ENCODE results near the gene TBC1D14.
A peak's percentile ranks its signal among the peaks of the same experiment; 100 is the strongest.
"Not testable (repeated sequence)": the region's sequence is repeated elsewhere in the genome, so short reads cannot be mapped to it uniquely, and the experiment has no call there.

The TBC1D14 gene

DNA sequence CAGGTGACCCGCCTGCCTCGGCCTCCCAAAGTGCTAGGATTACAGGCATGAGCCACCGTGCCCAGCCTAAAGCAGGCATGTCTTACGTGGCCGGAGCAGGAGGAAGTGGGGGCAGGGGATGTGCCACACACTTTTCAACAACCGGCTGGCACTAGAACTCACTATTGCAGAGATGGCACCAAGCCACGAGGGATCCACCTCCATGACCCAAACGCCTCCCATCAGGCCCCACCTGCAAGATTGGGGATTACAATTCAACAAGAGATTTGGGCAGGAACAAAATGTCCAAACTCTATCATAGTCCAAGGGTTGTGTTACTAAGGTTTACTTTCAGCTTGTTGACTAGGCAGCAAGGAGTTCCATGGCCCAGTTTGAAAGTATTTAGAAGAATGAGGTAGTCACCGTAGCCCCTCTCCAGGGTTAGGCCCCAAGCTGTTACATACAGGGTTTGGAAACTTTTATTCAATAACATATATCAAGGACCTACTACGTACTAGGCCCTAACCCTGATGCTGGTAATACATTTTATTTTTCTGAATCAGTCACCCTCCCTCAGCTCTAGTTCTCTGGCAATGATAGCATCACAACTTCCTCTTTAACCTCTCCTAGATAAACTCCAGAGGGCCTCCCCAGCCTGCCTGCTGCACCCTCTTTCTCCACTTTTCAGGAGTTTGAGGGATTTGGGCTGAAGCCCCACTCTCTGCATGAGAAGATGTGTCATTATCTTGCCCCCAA, 18.0 kb upstream of the TBC1D14 start:
- no peak for DNase-seq

DNA sequence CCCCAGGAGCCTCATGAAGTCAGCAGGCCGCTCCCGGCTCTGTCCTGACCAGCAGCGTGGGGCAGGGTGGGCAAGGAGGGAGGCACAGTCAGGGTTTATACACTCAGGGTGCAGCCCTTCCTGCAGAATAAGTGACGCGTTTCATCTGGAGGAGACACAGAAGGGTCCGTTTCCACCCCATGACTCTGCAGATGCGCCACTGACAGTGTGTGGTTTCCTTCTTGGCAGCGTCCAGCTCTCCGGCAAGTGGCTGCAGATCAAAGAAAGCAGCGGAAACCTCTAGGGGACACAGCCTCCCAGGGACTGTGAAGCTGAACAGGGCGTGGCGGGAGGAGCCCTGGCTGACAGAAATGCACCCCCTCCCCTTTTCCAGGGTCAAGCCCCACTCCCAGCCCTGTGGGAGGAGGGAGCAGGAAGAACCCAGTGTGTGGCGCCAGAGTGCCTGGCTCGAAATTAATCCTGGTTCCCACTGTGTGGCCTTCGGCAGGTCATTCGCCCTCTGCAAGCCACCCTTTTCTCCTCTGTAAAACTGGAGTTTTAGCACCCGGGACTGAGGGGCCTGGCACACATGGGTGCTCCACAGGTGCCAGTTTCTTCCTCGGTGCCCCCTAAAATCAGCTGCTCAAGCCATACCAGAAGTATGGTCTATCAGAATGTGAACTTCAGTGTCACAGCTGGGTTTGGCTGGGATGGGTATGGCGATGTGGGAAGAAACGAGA, 17.3 kb upstream of the TBC1D14 start:
- DNase-seq: peak; percentile 25

DNA sequence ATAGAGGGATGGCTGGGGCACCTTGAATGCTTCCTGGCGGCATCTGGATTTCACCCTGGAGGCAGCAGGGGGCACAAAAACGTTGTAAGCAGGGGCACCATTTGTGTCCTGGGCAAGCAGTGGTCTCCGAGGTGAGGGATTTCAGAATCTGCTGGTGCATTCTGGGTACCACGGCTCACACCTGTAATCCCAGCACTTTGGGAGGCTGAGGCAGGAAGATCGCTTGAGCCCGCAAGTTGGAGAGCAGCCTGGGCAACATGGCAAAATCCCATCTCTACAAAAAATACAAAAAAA, 16.8 kb upstream of the TBC1D14 start:
- no peak for DNase-seq

DNA sequence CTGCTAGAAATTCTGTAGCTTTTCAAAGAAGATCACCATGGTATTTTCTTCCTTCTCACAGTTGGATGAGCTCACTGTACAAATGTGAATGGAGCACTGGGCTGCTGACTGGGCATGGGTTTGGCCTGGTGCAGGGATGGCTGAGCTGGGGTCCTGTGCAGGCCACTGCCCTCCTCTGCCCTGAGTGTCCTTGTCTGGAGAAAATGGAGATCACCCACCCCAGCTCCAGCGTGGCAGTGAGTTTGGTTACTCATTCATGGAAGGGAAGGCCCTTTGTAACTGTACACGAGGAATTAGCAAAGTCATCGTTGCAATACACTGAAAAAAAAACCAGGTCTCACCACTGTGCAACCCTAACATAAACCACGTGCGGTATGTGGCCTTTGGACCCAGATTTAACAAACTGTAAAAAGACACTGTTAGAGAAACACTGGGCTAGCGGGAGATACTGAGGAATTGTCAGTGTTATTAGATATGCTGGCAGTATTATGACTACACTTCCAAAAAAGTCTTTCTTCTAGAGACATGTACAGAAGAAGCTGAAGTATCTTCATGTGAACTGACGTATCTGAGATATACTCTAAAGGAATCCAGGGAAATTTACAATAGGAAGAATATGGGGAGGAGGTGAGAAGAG, 16.1 kb upstream of the TBC1D14 start:
- no peak for DNase-seq

DNA sequence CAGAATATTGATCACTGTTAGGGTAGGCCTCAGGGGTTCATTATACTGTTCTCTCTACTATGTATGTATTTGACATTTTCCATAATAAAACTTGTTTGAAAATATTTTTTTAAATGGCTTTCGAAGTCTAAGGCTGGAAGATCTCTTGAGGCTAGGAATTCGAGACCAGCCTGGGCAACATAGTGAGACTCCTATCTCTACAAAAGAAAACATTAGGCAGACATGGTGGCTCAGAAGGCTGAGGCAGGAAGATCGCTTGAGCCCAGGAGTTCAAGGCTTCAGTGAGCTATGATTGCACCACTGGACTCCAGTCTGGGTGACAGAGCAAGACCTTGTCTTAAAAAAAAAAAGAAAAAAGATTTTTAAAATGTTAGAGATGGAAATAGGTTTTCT, 15.5 kb upstream of the TBC1D14 start:
- no peak for DNase-seq

DNA sequence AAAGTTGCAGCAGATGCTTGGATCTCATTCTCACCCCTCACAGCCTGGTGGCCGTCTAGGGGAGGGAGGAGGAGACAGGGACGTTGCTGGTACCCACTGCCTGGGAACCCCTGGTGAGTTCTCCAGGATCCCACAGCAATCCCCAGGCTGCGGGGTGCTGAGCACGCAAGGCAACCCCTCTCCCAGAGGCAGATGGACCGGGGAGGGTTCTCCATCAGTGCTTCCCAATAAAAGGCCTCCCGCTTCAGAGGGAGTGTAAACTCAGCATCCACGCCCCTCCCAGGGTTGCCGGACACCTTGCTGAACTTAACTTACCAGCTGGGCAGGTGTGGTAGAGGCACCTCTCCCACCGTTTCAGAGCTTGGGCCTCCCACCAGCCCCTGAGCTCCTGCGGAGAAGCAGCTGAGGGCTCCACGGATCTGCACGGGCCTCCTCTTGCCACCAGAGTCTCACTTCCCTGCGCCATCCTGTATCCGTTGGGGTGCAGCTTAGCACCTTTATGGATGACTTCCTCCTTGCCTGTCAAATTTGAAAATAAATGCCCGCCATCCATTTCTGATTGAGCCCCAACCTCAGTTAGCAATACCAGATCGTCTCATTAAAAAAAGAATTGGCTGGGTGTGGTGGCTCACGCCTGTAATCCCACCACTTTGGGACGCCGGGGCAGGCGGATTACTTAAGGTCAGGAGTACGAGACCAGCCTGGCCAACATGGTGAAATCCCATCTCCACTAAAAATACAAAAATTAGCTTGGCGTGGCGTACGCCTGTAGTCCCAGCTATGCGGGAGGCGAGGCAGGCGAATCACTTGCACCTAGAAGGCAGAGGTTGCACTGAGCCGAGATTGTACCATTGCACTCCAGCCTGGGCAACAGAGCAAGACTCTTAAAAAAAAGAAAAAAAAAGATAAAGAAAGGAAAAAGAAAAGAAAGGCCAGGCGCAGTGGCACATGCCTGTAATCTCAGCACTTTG, 14.8 kb upstream of the TBC1D14 start:
- DNase-seq: no peak

DNA sequence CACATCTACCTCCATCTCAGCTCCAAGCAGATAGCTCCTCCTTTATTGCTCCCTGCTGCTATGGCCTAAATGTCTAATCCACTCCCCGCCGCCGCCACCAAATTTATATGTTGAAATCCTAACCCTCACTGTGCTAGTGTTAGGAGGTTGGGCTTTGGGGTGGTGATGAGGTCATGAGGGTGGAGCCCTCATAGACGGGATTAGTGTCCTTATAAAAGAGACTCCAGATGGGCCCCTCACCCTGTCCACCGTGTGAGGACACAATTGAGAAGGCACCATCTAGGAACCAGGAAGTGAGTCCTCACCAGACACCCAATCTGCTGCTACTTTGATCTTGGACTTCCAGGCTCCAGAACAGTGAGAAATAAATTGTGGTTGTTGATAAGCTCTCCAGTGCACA, 13.6 kb upstream of the TBC1D14 start:
- DNase-seq: no peak

DNA sequence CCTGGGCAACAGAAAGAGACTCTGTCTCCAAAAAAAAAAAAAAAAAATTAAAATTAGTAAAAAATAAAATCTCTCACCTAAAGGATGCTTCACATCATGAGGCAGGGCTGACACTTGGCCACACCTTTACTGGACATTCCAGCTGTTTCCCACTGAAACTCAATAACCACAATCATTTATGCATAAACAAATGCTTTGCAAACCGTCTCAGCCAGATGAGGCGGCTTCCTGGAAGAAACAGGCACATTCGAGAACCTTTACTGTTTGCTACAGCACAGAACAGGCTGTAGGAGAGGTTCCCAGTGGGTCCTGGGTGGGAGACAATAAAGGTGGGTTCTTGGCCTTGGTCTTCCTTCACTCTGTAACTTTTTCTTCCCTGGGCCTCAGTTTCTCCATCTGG, 10.9 kb upstream of the TBC1D14 start:
- DNase-seq: no peak

DNA sequence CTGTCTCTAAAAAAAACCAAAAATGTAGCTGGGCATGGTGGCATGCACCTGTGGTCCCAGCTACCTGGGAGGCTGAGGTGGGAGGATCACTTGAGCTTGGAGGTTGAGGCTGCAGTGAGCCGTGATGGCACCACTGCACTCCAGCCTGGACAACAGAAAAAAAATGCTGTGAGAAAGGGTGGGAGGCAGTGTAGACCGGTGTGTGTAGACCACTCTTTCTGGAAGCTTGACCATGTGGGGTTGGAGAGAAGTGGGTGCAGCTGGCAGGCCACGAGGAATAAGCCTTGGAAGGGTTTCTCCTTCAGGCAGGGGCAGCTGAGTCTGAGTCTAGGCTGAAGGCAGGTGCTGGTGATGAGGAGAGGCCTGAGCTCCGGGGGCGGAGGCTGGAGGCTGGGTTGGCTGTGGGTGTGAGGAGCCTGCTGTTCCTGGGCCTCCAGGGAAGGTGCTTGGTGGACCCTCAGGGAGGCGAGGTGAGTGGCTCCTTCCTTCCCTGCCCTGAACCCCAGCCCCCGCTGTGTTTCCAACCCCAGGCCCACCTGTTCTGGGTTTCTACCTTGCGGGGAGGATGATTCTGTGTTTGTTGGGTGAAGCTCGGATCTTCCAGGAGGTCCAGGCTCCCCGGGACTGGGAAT, 9.3 kb upstream of the TBC1D14 start:
- no peak for DNase-seq

DNA sequence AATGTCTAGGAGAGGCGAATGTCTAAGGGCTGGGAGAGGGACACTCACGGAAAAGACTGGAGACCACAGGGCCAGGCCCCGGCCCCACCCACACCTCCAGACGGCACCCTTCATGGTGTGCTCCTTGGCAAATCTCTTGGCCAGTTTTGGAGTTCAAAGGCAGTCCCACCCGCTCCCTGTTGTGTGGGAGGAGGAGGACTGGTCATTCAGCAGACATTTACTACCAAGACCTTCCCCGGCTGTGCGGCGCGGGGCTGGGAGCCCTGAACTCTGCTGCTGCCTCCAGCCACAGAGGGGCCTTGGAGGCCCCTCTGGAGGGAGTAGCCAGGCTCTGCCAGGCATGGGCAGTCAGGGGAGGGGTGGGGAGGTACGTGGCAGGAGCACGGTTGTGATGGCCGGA, 8.7 kb upstream of the TBC1D14 start:
- DNase-seq: no peak

DNA sequence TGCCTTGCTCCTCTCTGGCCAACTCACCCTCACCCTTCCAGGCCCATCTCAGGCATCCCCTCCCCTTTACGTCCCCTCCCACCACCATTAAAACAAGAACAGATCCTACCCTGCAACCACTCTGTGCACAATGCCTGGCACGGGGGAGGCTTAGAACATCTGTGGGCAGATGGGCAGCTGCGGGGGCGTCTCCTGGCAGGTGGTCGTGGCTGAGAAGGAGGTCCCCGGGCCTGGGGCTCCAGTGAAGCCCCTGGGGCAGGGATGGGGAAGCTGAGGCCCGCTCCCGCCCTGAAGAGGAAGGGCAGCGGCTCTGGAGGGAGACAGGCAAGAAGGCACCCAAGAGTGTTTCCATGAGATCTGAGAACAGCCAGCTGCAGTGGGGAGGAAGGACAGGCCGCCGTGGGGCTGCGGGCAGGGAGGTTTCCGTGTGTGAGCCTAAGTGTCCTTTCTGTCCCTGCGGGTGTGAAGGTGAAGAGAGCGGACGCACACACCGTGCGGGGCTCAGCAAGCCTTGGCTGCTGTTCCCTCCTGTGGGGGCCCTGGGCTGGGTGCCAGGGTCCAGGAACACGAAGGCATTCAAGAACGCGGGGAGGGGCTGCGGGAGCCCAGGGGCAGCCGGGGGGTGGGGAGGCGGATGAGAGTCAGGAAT, 7.8 kb upstream of the TBC1D14 start:
- no peak for DNase-seq

DNA sequence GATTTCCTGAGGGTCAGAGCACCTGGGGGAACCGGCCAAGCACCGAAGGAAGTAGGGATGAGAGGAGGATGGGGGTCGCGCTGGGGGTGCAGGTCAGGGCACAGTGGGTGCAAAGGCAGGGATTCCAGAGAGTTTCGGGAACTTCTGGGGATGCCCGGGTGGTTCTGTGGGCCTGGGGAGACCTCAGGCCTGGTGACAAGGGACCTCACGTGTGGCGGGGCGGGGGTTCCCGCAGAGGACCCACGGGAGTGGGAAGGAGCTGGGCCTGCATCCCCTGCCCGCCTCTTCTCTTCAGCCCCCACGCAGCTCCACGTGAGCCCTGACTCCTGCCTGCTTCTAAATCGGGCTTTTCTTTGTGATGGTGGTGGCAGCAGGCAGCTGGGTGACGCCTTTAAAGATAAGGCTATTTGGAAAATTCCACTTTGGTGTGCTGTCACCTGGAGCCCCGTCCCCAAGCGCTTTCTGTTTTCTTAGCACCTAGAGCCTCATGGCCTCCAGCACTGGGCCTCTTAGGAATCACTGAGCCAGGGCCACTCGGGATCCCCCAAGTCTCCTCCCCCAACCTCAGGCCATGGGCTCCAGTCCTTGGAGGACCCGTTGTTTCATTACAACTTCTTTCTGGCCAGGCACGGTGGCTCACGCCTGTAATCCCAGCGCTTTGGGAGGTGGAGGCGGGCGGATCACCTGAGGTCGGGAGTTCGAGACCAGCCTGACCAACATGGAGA, 7.1 kb upstream of the TBC1D14 start:
- no peak for DNase-seq

DNA sequence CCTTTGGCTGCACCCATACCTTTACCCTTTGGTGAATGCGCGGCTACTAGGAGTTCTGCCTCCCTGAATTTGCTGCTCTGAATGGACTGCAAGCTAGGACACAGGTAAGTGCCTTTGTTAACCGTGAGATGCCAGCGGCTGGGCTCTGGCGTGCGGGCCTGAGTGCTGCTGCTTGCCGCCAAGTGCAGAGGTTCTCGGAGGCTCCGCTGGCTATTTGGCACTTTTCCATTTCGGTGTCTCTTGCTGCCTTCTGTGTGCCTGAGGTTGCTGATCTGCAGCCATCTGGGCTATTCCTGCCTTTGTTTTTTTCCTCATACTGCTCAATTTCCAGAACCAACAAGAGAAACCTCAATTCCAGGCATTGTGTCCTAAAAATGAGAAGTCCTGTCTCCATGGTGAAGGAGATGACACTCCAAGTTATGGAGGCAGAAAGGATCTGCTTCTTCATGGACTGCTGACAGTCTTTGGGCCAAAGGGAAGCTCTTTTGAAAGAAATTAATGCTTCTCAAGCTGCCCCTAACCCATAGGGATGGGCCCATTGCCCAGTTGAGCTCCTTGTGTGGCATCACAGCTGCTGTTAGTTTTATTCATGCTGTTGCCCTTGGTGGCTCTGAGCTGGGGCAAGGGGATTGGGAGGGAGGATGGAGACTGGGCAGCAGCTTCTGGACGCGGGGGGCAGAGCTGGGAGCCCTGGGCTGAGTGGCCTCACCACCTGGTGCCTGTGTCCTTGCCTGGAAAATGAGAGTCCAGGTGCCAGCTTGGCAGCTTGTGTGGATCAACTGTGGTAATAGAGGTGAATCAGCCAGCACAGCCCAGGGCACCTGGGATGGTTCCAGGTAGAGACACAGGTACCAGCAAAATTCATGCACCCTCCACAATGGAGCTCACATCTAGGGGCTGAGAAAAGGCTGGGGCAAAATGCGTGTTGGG, 3.8 kb upstream of the TBC1D14 start:
- no peak for DNase-seq

DNA sequence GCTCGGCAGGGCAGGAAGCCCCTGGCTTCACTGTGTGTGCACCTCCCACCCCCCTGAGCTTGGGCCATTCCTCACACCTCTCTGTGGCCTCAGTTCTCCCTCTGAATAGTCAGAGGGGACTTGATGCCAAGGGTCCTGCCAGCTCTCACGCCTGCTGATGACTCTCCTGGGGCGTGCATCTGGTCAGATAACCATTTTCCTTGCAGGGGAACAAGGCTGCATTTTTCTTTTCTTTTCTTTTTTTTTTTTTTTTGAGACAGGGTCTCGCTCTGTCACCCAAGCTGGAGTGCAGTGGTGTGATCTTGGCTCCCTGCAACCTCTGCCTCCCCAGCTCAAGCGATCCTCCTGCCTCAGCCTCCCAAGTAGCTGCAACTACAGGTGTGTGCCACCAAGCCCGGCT, 3.1 kb upstream of the TBC1D14 start:
- not testable (repeated sequence) for DNase-seq

DNA sequence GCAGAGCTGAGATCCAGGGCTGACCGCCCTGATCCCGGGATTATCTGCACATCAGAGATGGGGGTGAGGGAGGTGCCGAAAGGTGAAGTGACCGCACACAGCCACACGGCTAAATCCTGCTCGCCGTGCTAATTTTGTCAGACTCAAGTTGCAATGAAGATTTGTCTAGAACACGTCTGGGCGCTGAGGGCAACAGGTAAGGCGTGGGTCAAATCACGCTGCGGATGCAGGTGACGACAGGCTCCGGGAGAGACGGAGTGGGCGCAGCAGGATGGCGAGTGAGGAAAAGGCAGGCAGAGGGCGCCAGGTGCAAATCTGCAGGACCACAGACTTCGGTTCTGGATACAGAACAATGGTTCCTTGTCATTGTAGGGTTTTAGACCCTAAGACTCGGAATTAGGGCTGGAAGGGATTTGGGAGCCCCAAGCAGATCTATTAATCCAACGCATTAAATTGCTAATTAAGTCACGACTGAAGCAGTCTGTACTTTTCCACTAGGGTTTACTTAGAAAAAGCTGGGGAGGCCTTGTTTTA, 1.9 kb upstream of the TBC1D14 start:
- no peak for DNase-seq

DNA sequence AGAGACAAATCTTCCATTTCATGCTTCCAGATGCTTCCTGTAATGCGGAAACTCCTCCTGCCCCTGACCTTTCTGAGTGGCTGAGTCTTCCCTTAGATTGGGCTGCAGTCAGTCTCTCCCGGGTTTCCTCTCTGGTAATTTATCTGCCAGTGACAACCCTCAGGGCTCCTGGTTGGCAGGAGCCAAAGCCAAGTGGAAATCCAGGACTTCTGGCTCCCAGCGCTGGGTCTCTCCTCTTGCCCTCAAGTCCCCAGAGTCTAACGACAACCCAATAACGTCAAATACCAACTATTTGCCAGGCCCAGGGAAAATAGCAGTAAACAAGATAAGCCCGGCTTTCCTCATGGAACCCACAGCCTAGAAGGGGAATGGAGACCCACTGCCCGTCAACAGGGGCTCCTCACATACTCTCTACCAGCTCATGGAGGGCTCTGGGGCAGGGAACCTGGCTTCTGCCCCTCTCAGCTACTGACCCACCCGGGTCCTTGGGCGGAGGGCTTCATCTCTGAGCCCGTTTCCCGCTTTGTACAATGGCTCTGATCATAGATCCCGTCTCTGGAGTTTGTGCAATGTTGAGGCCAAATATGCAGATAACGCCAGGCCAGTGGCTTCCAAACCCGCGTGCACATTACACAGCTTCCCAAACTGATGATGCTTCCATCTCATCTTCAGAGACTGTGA, 1.1 kb upstream of the TBC1D14 start:
- no peak for DNase-seq

DNA sequence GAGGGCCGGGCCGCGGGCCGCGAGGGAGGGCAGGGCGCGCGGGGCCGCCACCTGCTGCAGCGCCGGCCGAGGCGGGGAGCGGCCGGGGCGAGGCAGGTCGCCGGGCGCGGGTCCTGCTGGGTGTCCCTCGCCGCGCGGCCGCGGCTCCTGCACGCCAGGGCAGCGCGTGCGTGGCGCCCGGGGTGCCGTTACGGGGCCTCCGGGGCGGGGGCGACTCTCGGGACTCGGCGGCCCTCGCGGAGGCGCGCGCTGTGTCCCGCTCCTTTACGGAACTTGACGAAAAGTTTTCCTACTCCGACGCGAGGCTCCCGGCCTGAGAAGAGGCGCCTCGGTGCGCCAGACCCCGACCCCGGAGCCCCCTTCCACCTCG, 329 bp downstream of the TBC1D14 start:
- DNase-seq: no peak

DNA sequence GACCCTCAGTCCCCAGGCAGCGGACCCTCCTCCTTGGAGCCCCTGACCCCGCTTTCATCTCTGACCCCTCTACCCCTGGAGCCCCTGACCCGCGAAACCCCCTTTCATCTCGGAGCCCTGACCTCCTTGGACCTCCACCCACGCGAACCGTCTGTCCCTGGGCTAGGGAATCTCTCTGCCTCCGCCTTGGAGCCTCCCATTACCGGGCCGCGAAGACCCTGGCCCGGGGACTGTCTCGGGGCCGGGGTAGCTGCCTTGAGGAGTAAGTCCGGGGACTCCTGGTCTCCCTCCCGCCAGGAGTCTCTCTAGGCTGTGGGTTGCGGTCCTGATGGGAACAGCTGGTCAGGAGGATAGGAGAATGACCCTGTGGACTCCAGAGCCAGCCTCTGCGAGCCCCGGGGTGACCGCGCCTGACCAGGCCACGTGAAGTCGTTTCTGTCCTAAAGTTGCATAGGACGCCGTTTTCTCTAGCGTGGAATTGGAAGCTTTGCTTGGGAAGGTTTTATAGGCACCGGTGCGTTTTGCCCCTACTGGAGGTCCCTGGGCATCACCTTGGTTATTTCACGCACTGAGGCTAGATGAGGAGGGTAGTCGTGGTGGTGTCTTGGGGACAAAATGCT, 824 bp downstream of the TBC1D14 start:
- no peak for DNase-seq
